ENCODE results near the gene KIF11. TPM values are rescaled to one million over a fixed set of nuclear protein-coding genes. Genes with fewer than 3 reads are reported as not detected.

KIF11 gene
- total RNA-seq, 4 donors from 2014 or later: under 0.01 to 1.0 (median 0.56) TPM

GRCh38 chr10:92591550-92592022 lies 1.3 kb upstream of the KIF11 start:
- TF ChIP-seq POLR2A (IDR thresholded peaks at IDR 0.05) (peak; percentile 55 to 72), EP300 (IDR thresholded peaks at IDR 0.05) (peak in 1 of 2 donors; percentile 97)
- TF ChIP-seq, protein P1, sequence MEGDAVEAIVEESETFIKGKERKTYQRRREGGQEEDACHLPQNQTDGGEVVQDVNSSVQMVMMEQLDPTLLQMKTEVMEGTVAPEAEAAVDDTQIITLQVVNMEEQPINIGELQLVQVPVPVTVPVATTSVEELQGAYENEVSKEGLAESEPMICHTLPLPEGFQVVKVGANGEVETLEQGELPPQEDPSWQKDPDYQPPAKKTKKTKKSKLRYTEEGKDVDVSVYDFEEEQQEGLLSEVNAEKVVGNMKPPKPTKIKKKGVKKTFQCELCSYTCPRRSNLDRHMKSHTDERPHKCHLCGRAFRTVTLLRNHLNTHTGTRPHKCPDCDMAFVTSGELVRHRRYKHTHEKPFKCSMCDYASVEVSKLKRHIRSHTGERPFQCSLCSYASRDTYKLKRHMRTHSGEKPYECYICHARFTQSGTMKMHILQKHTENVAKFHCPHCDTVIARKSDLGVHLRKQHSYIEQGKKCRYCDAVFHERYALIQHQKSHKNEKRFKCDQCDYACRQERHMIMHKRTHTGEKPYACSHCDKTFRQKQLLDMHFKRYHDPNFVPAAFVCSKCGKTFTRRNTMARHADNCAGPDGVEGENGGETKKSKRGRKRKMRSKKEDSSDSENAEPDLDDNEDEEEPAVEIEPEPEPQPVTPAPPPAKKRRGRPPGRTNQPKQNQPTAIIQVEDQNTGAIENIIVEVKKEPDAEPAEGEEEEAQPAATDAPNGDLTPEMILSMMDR (IDR thresholded peaks at IDR 0.05): peak in 2 of 5 experiments; percentile 24 to 43
- 1% methylated on average over 31 to 38 of the region's 38 CpGs for WGBS, 2 donors
- peaks cover 0 to 20% (median 13%) of the 10 kb centered on the region in 4 donors for H3K4me1 ChIP-seq
- H3K9me3 ChIP-seq: no peaks in the 10 kb centered on the region
- no peaks in the 10 kb centered on the region for H3K36me3 ChIP-seq
- peak overlapping the region; percentile 37 to 73 (median 58) for H3K4me3 ChIP-seq
- H3K27ac ChIP-seq: peak overlapping the region; percentile 83 to 95 (median 94)
- H3K27me3 ChIP-seq: no peaks in the 10 kb centered on the region
- peak; percentile 84 for DNase-seq (ENCODE audit: low spot score in 2 of 2)

GRCh38 chr10:92593619-92594588 lies 974 bp downstream of the KIF11 start:
- TF ChIP-seq, protein P1 (IDR thresholded peaks at IDR 0.05): no peak
- TF ChIP-seq EP300 (IDR thresholded peaks at IDR 0.05): no peak
- no peak for TF ChIP-seq POLR2A (IDR thresholded peaks at IDR 0.05)
- no peak overlapping the region for H3K27ac ChIP-seq
- H3K4me3 ChIP-seq: peak overlapping the region; percentile 37 to 73 (median 66)
- H3K36me3 ChIP-seq: no peaks in the 10 kb centered on the region
- no peak for DNase-seq (ENCODE audit: low spot score in 2 of 2)
- peaks cover 0 to 20% (median 13%) of the 10 kb centered on the region in 4 donors for H3K4me1 ChIP-seq
- 12 to 13% methylated on average over 9 of the region's 9 CpGs for WGBS, 2 donors
- H3K9me3 ChIP-seq: no peaks in the 10 kb centered on the region
- no peaks in the 10 kb centered on the region for H3K27me3 ChIP-seq

- Histone ChIP-seq H3K4me1 (peaks cover 0 to 20% (median 13%) of the 10 kb centered on the region in 4 donors), H3K9me3 (no peaks in the 10 kb centered on the region), H3K36me3 (no peaks in the 10 kb centered on the region), H3K27me3 (no peaks in the 10 kb centered on the region), H3K4me3 (no peak overlapping the region), H3K27ac (no peak overlapping the region)
- no peak for DNase-seq (ENCODE audit: low spot score in 2 of 2)
- 84 to 86% methylated on average over 2 of the region's 2 CpGs for whole genome bisulfite sequencing, 2 donors
- TF ChIP-seq POLR2A (IDR thresholded peaks at IDR 0.05) (no peak), EP300 (IDR thresholded peaks at IDR 0.05) (no peak)
- TF ChIP-seq, protein P1 (IDR thresholded peaks at IDR 0.05): no peak
Observed at GRCh38 chr10:92595505-92595904, 2.6 kb downstream of the KIF11 start.

DNA sequence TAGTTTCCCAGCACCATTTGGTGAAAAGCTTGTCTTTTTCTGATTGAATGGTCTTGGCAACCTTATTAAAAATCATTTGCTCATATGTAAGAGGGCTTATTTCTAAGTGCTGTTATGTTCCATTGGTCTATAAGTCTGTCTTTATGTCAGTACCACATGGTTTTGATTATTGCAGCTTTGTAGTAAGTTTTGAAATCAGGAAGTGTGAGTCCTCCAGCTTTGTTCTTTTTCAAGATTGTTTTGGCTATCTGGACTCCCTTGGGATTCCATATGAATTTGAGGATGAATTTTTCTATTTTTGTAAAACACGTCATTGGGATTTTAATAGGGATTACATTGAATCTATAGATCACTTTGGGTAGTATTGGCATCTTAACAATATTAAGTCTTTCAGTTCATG lies 5.4 kb downstream of the KIF11 start:
- TF ChIP-seq, protein P1 (IDR thresholded peaks at IDR 0.05): no peak
- TF ChIP-seq POLR2A (IDR thresholded peaks at IDR 0.05): no peak
- TF ChIP-seq EP300 (IDR thresholded peaks at IDR 0.05): no peak
- 90 to 98% methylated on average over 1 of the region's 1 CpG for WGBS, 2 donors
- Histone ChIP-seq H3K27ac (no peak overlapping the region), H3K36me3 (no peaks in the 10 kb centered on the region), H3K4me3 (no peak overlapping the region), H3K27me3 (no peaks in the 10 kb centered on the region), H3K4me1 (peaks cover 0 to 8% (median 6%) of the 10 kb centered on the region in 4 donors), H3K9me3 (no peaks in the 10 kb centered on the region)
- no peak for DNase-seq (ENCODE audit: low spot score in 2 of 2)

GRCh38 chr10:92604841-92605240 lies 11.9 kb downstream of the KIF11 start:
- H3K27me3 ChIP-seq: no peaks in the 10 kb centered on the region
- H3K36me3 ChIP-seq: no peaks in the 10 kb centered on the region
- no peaks in the 10 kb centered on the region for H3K4me1 ChIP-seq
- H3K4me3 ChIP-seq: no peak overlapping the region
- no peaks in the 10 kb centered on the region for H3K9me3 ChIP-seq
- H3K27ac ChIP-seq: no peak overlapping the region
- TF ChIP-seq EP300 (IDR thresholded peaks at IDR 0.05): no peak
- TF ChIP-seq, protein P1 (IDR thresholded peaks at IDR 0.05): no peak
- TF ChIP-seq POLR2A (IDR thresholded peaks at IDR 0.05): no peak
- WGBS, 2 donors: 74 to 82% methylated on average over 2 of the region's 2 CpGs
- no peak for DNase-seq (ENCODE audit: low spot score in 2 of 2)

Measured in tibial nerve (tissue), 4 donors.